Activated T-cell treated with anti-CD3 and anti-CD28 coated beads, Interleukin-2, amount 50 U/mL, for 24 hours (primary cell): ENCODE results near the gene CPEB1.

Source experiments
- DNase-seq: peaks from one replicate; pipeline ENCODE4 v3.0.0-alpha.2; 2020
- H3K27ac Mint-ChIP-seq: 2 replicates; pipeline ENCODE4 v1.8.0; 2020; ENCODE audit warnings: mild to moderate bottlenecking, mixed read lengths
- H3K27me3 Mint-ChIP-seq: 2 replicates; pipeline ENCODE4 v1.8.0; 2020; ENCODE audit warnings: mixed read lengths
- H3K36me3 Mint-ChIP-seq: 2 replicates; pipeline ENCODE4 v1.8.0; 2020; ENCODE audit warnings: low read depth, mixed read lengths
- H3K4me1 Mint-ChIP-seq: 2 replicates; pipeline ENCODE4 v1.8.0; 2020; ENCODE audit warnings: low read depth, mixed read lengths
- H3K4me3 Mint-ChIP-seq: 2 replicates; pipeline ENCODE4 v1.8.0; 2020; ENCODE audit warnings: mild to moderate bottlenecking, moderate library complexity, mixed read lengths
- H3K9me3 Mint-ChIP-seq: 2 replicates; pipeline ENCODE4 v1.8.0; 2020; ENCODE audit warnings: mixed read lengths

The CPEB1 gene

GRCh38 chr15:82587805-82588204 is 59.4 kb downstream of the CPEB1 start:
- no peak overlapping the region for H3K27ac Mint-ChIP-seq
- no peak overlapping the region for H3K4me3 Mint-ChIP-seq
- H3K36me3 Mint-ChIP-seq: no peaks in the 10 kb centered on the region
- H3K9me3 Mint-ChIP-seq: no peaks in the 10 kb centered on the region
- no peak for DNase-seq
- H3K27me3 Mint-ChIP-seq: peaks cover 13% of the 10 kb centered on the region
- H3K4me1 Mint-ChIP-seq: no peaks in the 10 kb centered on the region

- H3K4me3 Mint-ChIP-seq: no peak overlapping the region
- H3K9me3 Mint-ChIP-seq: no peaks in the 10 kb centered on the region
- no peak overlapping the region for H3K27ac Mint-ChIP-seq
- peaks cover 18% of the 10 kb centered on the region for H3K27me3 Mint-ChIP-seq
- H3K36me3 Mint-ChIP-seq: no peaks in the 10 kb centered on the region
- no peak for DNase-seq
- H3K4me1 Mint-ChIP-seq: no peaks in the 10 kb centered on the region
These were observed 62.1 kb downstream of the CPEB1 start for GRCh38 chr15:82585072-82585471.

DNA sequence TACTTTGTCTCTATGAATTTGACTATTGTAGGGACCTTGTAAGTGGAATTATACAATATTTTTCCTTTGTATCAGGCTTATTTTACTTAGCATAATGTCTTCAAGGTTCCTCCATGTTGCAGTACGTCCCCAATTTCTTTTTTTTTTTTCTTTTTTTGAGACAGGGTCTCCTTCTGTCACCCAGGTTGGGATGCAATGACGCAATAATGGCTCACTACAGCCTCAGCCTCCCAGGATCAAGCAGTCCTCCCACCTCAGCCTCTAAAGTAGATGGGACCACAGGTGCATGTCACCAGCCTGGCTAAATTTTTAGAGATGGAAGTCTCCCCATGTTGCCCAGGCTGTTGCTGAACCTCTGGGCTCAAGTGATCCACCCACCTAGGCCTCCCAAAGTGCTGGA is 66.5 kb downstream of the CPEB1 start:
- H3K4me1 Mint-ChIP-seq: no peaks in the 10 kb centered on the region
- no peaks in the 10 kb centered on the region for H3K36me3 Mint-ChIP-seq
- no peaks in the 10 kb centered on the region for H3K9me3 Mint-ChIP-seq
- H3K4me3 Mint-ChIP-seq: no peak overlapping the region
- peaks cover 16% of the 10 kb centered on the region for H3K27me3 Mint-ChIP-seq
- DNase-seq: no peak
- H3K27ac Mint-ChIP-seq: no peak overlapping the region

- H3K36me3 Mint-ChIP-seq: no peaks in the 10 kb centered on the region
- no peaks in the 10 kb centered on the region for H3K4me1 Mint-ChIP-seq
- no peak overlapping the region for H3K4me3 Mint-ChIP-seq
- no peak for DNase-seq
- H3K27me3 Mint-ChIP-seq: peaks cover 37% of the 10 kb centered on the region
- H3K9me3 Mint-ChIP-seq: no peaks in the 10 kb centered on the region
- H3K27ac Mint-ChIP-seq: no peak overlapping the region
These were observed 71.8 kb downstream of the CPEB1 start for GRCh38 chr15:82575335-82575734.

DNA sequence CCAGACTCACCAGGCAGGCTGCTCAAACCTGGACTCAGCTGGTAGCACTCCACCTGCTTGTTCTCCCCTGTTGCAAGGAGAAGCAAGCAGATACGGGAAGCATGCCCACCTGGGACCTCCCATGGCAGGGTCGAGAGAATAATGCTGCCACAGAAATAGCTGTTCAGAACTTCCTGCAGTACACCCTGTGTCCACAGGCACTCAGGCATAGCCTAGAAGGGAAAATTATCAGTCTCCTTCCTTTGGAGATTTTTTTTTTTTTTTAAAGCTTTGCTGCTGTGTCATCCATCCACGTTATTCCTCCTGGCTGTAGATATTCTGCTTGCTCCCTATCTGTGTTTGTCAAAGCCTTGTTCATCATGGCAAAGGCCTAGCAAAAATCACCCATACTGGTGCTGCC is 74.2 kb downstream of the CPEB1 start:
- no peaks in the 10 kb centered on the region for H3K9me3 Mint-ChIP-seq
- H3K4me1 Mint-ChIP-seq: no peaks in the 10 kb centered on the region
- no peaks in the 10 kb centered on the region for H3K36me3 Mint-ChIP-seq
- no peak for DNase-seq
- no peak overlapping the region for H3K27ac Mint-ChIP-seq
- H3K4me3 Mint-ChIP-seq: no peak overlapping the region
- peaks cover 37% of the 10 kb centered on the region for H3K27me3 Mint-ChIP-seq

GRCh38 chr15:82572311-82572710 is 74.9 kb downstream of the CPEB1 start:
- Mint-ChIP-seq H3K9me3 (no peaks in the 10 kb centered on the region), H3K4me3 (no peak overlapping the region), H3K27ac (no peak overlapping the region), H3K36me3 (no peaks in the 10 kb centered on the region), H3K27me3 (peaks cover 37% of the 10 kb centered on the region), H3K4me1 (no peaks in the 10 kb centered on the region)
- DNase-seq: no peak

- H3K4me3 Mint-ChIP-seq: no peak overlapping the region
- no peak for DNase-seq
- H3K4me1 Mint-ChIP-seq: no peaks in the 10 kb centered on the region
- peaks cover 40% of the 10 kb centered on the region for H3K27me3 Mint-ChIP-seq
- H3K9me3 Mint-ChIP-seq: no peaks in the 10 kb centered on the region
- no peaks in the 10 kb centered on the region for H3K36me3 Mint-ChIP-seq
- no peak overlapping the region for H3K27ac Mint-ChIP-seq
These were observed 75.4 kb downstream of the CPEB1 start for GRCh38 chr15:82571722-82572222.

- Mint-ChIP-seq H3K9me3 (no peaks in the 10 kb centered on the region), H3K36me3 (no peaks in the 10 kb centered on the region), H3K27me3 (peaks cover 40% of the 10 kb centered on the region), H3K4me3 (no peak overlapping the region), H3K4me1 (no peaks in the 10 kb centered on the region), H3K27ac (no peak overlapping the region)
- no peak for DNase-seq
These were observed 76.2 kb downstream of the CPEB1 start for GRCh38 chr15:82570721-82571508.

- H3K9me3 Mint-ChIP-seq: no peaks in the 10 kb centered on the region
- no peaks in the 10 kb centered on the region for H3K4me1 Mint-ChIP-seq
- H3K36me3 Mint-ChIP-seq: no peaks in the 10 kb centered on the region
- H3K4me3 Mint-ChIP-seq: no peak overlapping the region
- no peak for DNase-seq
- H3K27ac Mint-ChIP-seq: no peak overlapping the region
- peaks cover 32% of the 10 kb centered on the region for H3K27me3 Mint-ChIP-seq
These were observed 77.3 kb downstream of the CPEB1 start for GRCh38 chr15:82569834-82570233.

DNA sequence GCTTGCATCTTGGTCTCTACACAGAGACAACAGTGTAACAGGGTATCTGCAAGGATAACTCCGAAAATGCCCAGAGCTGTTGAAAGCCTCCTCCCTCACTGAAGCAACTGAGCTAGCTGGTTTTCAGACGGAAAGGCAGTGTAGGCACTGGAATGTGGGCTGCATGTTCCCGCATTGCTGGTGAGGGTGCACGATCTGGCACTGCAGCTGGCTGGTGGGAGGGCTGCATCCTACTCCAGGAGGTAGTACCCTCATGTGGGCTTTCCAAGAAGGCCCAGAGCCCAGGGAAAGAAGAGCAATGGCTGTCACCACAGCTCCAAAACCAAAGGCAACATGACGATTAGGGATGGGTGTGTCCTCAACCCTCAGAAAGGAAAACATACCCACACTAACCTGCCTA is 78.2 kb downstream of the CPEB1 start:
- H3K36me3 Mint-ChIP-seq: no peaks in the 10 kb centered on the region
- peaks cover 30% of the 10 kb centered on the region for H3K27me3 Mint-ChIP-seq
- H3K9me3 Mint-ChIP-seq: no peaks in the 10 kb centered on the region
- no peak for DNase-seq
- H3K27ac Mint-ChIP-seq: no peak overlapping the region
- H3K4me3 Mint-ChIP-seq: no peak overlapping the region
- no peaks in the 10 kb centered on the region for H3K4me1 Mint-ChIP-seq

DNA sequence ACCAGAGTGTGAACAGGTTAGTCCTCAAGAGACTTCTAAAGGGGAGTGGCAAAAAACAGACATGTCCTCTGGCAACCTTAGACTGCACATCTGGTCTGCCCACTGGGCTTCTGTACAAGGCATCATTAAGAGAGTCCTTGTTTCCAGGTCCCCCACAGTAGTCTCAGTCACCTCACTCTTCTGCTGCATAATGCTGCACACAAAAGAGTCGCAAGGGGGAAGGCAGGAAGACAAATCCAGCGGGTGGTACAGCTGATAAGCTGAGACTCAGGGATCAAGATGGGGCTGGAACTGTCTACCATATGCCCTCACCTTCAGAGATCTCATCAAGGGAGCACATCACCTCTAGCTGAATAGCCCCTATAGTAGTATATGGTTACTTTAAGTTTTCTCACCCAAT is 79.5 kb downstream of the CPEB1 start:
- Mint-ChIP-seq H3K4me3 (no peak overlapping the region), H3K4me1 (no peaks in the 10 kb centered on the region), H3K27me3 (peaks cover 21% of the 10 kb centered on the region), H3K36me3 (no peaks in the 10 kb centered on the region), H3K9me3 (no peaks in the 10 kb centered on the region), H3K27ac (no peak overlapping the region)
- no peak for DNase-seq

- no peaks in the 10 kb centered on the region for H3K9me3 Mint-ChIP-seq
- H3K27me3 Mint-ChIP-seq: peaks cover 11% of the 10 kb centered on the region
- no peaks in the 10 kb centered on the region for H3K4me1 Mint-ChIP-seq
- no peak overlapping the region for H3K27ac Mint-ChIP-seq
- no peak for DNase-seq
- no peak overlapping the region for H3K4me3 Mint-ChIP-seq
- no peaks in the 10 kb centered on the region for H3K36me3 Mint-ChIP-seq
These were observed 80.5 kb downstream of the CPEB1 start for GRCh38 chr15:82566690-82567089.

DNA sequence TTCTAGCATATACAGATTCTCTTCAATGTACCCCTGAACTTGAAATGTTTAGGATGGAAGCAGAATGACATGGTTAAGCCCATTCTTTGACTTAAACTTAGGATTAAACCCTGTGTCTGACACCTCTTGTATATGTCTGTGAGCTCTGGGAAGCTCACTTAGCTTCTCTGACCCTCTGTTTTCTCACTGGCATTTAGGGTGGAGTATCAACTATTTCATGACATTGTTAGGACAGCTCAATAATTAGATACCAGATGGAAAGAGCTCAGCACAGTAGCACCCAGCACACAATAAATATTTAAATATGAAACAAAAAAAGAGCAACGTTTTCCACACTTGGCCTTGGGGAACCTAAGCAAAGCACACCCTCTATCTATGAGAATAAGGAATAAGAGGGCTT is 88.7 kb downstream of the CPEB1 start:
- Mint-ChIP-seq H3K4me3 (no peak overlapping the region), H3K27me3 (no peaks in the 10 kb centered on the region), H3K4me1 (no peaks in the 10 kb centered on the region), H3K36me3 (no peaks in the 10 kb centered on the region), H3K27ac (no peak overlapping the region), H3K9me3 (no peaks in the 10 kb centered on the region)
- no peak for DNase-seq

GRCh38 chr15:82556315-82557035 is 90.7 kb downstream of the CPEB1 start:
- no peak for DNase-seq
- Mint-ChIP-seq H3K4me3 (no peak overlapping the region), H3K4me1 (no peaks in the 10 kb centered on the region), H3K27ac (no peak overlapping the region), H3K36me3 (no peaks in the 10 kb centered on the region), H3K9me3 (no peaks in the 10 kb centered on the region), H3K27me3 (peaks cover 4% of the 10 kb centered on the region)

DNA sequence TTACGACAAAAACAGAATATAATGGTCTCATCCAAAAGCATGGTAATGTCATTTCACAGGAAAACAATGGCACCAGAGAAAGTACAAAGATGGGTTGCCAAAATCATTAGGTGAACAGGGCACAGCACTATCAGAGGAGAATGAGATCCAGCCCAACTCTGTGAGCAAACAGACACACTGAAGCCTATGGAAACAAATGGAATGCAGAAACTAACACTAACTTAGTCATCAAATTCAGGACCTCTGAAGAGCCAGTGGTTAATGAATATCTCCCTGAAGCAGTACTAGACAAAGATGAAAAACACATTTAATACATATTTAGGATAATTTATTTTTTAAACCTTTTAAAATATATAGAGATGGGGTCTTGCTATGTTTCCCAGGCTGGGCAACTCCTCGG is 92.3 kb downstream of the CPEB1 start:
- Mint-ChIP-seq H3K4me1 (no peaks in the 10 kb centered on the region), H3K9me3 (no peaks in the 10 kb centered on the region), H3K27me3 (peaks cover 9% of the 10 kb centered on the region)

More for the DNA sequence above, 92.3 kb downstream of the CPEB1 start:
- Mint-ChIP-seq H3K27ac (no peak overlapping the region), H3K4me3 (no peak overlapping the region), H3K36me3 (no peaks in the 10 kb centered on the region)
- no peak for DNase-seq
